Bronchial epithelial cell (primary cell): Measurements from ENCODE around the gene SYPL1. TPM values are rescaled to one million over a fixed set of nuclear protein-coding genes. Genes with fewer than 3 reads are reported as not detected.

Experiments used
- DNase-seq: peaks from one replicate; pipeline ENCODE4 v3.0.0-alpha.2; 2010; ENCODE audit warnings: low read depth
- FAIRE-seq: peaks from 2 replicates; lab custom pipeline; 2011; peaks lifted over from hg19 to GRCh38; lab: Jason Lieb, UNC
- H3K27me3 ChIP-seq: 2 replicates; pipeline ENCODE4 v1.5.1; 2011; ENCODE audit warnings: low read length; ENCODE audit not compliant: control insufficient read depth, insufficient read depth
- H3K36me3 ChIP-seq: 2 replicates; pipeline ENCODE4 v1.5.1; 2011; ENCODE audit warnings: low read length; ENCODE audit not compliant: control insufficient read depth, insufficient read depth
- H3K4me3 ChIP-seq: 2 replicates; pipeline ENCODE4 v1.5.1; 2011; ENCODE audit warnings: mild to moderate bottlenecking, low read depth, low read length, control low read depth
- CTCF ChIP-seq: IDR thresholded peaks from 2 replicates; pipeline ENCODE4 v1.5.1; 2011; ENCODE audit warnings: mild to moderate bottlenecking, moderate library complexity, low read length, control low read depth, inconsistent platforms; ENCODE audit not compliant: insufficient read depth, severe bottlenecking
- total RNA-seq: library from RNA; depleted of rRNA; stranded (reverse); fragments of >200 nt; gene quantifications from 2 replicates; pipeline ENCODE4 v1.2.1, GENCODE V29; 2014

Gene SYPL1
- total RNA-seq, 1 donor from 2014 or later = 74.8 TPM

- no peak for DNase-seq
- H3K4me3 ChIP-seq = no peak overlapping the region
- no peaks in the 10 kb centered on the region for H3K27me3 ChIP-seq
- no peak for TF ChIP-seq CTCF
- H3K36me3 ChIP-seq = no peaks in the 10 kb centered on the region
- no peak for FAIRE-seq
Observed at GRCh38 chr7:106068538-106068961, 43.6 kb downstream of the SYPL1 start.

GRCh38 chr7:106067678-106068077 is 44.4 kb downstream of the SYPL1 start:
- Histone ChIP-seq H3K27me3 (no peaks in the 10 kb centered on the region), H3K36me3 (no peaks in the 10 kb centered on the region), H3K4me3 (no peak overlapping the region)
- TF ChIP-seq CTCF = no peak
- FAIRE-seq (no peak), DNase-seq (no peak)

GRCh38 chr7:106065575-106066500 is 46.3 kb downstream of the SYPL1 start:
- TF ChIP-seq CTCF = no peak
- DNase-seq = peak; percentile 43
- FAIRE-seq = no peak
- no peaks in the 10 kb centered on the region for H3K27me3 ChIP-seq
- no peaks in the 10 kb centered on the region for H3K36me3 ChIP-seq
- H3K4me3 ChIP-seq = no peak overlapping the region

- DNase-seq = peak; percentile 100
- TF ChIP-seq CTCF = peak; percentile 4
- Histone ChIP-seq H3K27me3 (no peaks in the 10 kb centered on the region), H3K36me3 (no peaks in the 10 kb centered on the region), H3K4me3 (no peak overlapping the region)
- peak; percentile 80 for FAIRE-seq
Observed at GRCh38 chr7:106064771-106065574, 47.1 kb downstream of the SYPL1 start.

- TF ChIP-seq CTCF = no peak
- no peak for DNase-seq
- FAIRE-seq = no peak
- no peak overlapping the region for H3K4me3 ChIP-seq
- H3K36me3 ChIP-seq = no peaks in the 10 kb centered on the region
- H3K27me3 ChIP-seq = no peaks in the 10 kb centered on the region
Observed at GRCh38 chr7:106064316-106064715, 47.8 kb downstream of the SYPL1 start.
